ENCODE measurements around the gene TBX15.

- TF ChIP-seq CTCF (IDR thresholded peaks at IDR 0.05) (no peak), POLR2AphosphoS5 (IDR thresholded peaks at IDR 0.05) (no peak), EP300 (IDR thresholded peaks at IDR 0.05) (no peak)
Measured at GRCh38 chr1:118984722-118985639, 3.2 kb downstream of the TBX15 start.

All from gastroesophageal sphincter (tissue), 3 donors.